Measurements from ENCODE around the gene CEP63.

CEP63 gene

DNA sequence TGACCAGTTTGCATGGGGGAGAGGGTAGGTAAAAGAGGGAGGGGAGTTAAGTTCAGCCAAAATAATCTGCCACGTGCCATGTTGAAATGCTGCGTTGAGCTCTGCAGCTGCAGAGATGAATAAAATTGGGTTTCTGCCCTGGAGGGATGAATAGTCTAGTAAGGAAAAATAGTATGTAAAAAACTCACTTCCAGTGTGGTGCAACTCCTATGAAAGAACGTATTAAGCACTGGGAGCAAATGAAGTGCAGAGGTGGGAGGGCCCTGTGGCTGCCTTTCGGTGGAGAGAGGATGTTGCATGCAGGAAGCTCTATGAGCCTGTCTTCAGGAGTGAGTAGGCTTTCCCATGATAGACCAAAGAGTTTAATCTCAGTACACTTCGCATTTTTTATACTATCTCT lies 8.6 kb downstream of the CEP63 start:
- no peak overlapping the region for H4K8ac ChIP-seq (ENCODE audit: low read depth, low read length)
- no peak overlapping the region for H3K9ac ChIP-seq (ENCODE audit: low read depth, low read length, poor library complexity)
- H4K91ac ChIP-seq (ENCODE audit: low read depth, low read length, poor library complexity), result no peak overlapping the region
- H3K36me3 ChIP-seq (replicated peaks in 1 of 2; ENCODE audit: control insufficient read depth in 2 of 2, insufficient read depth in 2 of 2, low read length in 2 of 2), result peaks cover 0 to 17% of the 10 kb centered on the region in 2 donors
- H3K4me1 ChIP-seq (ENCODE audit: control insufficient read depth in 2 of 2, insufficient read depth in 1 of 2, low read depth in 1 of 2, low read length in 2 of 2), result no peaks in the 10 kb centered on the region
- peaks cover 0 to 7% of the 10 kb centered on the region in 2 donors for H3K9me3 ChIP-seq (replicated peaks in 1 of 2; ENCODE audit: control insufficient read depth in 2 of 2, insufficient read depth in 1 of 2, low read depth in 1 of 2, low read length in 2 of 2)
- H3K23ac ChIP-seq (ENCODE audit: low read depth, low read length, poor library complexity), result no peak overlapping the region
- no peaks in the 10 kb centered on the region for H3K27me3 ChIP-seq (ENCODE audit: control insufficient read depth in 3 of 3, insufficient read depth in 3 of 3, low read depth in 1 of 3, low read length in 3 of 3)
- no CpG with 5 or more reads among the region's 5 CpGs for WGBS, 2 donors (ENCODE audit: extremely low coverage in 2 of 2, insufficient read length in 2 of 2, insufficient replicate concordance in 1 of 2)
- no peak for DNase-seq (ENCODE audit: low spot score)
- H3K18ac ChIP-seq (ENCODE audit: low read length), result no peak overlapping the region
- H2AK5ac ChIP-seq (ENCODE audit: low read depth, low read length), result no peak overlapping the region
- no peak overlapping the region for H2AFZ ChIP-seq (ENCODE audit: low read length)
- no peak overlapping the region for H3K4me3 ChIP-seq (ENCODE audit: low read length in 2 of 2)
- no peak overlapping the region for H3K4me2 ChIP-seq (ENCODE audit: insufficient read depth, low read length, poor library complexity, severe bottlenecking)
- H3K79me1 ChIP-seq (ENCODE audit: low read depth, low read length), result no peaks in the 10 kb centered on the region
- H2BK12ac ChIP-seq (ENCODE audit: low read length), result no peak overlapping the region
- H3K27ac ChIP-seq (replicated peaks; ENCODE audit: low read length), result no peak overlapping the region
- H3K4ac ChIP-seq (ENCODE audit: low read length), result no peak overlapping the region
- no peak overlapping the region for H2BK15ac ChIP-seq (ENCODE audit: low read length)
- no peak overlapping the region for H3K14ac ChIP-seq (ENCODE audit: low read length)
- H2BK5ac ChIP-seq (ENCODE audit: low read length), result no peak overlapping the region
- H2BK120ac ChIP-seq (ENCODE audit: low read depth, low read length), result no peak overlapping the region

DNA sequence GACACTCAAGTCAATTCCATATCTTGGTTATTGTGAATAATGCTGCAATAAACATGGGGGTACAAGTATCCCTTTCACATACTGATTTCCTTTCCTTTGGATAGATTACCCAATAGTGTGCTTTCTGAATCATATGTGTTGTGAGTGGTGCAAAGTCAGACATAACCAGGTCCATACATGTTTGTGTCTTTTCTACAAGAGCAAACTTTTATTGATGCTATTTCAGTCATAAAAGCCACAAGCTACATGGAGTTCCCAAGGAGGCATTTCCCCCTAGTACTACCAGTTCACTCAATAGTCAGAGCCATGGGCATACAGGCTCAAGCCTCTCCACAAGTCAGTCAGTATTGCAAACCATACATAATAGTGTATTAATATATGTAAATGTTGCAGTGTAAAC lies 10.1 kb downstream of the CEP63 start:
- no peak overlapping the region for H3K27ac ChIP-seq (replicated peaks; ENCODE audit: low read length)
- no peak for DNase-seq (ENCODE audit: low spot score)

DNA sequence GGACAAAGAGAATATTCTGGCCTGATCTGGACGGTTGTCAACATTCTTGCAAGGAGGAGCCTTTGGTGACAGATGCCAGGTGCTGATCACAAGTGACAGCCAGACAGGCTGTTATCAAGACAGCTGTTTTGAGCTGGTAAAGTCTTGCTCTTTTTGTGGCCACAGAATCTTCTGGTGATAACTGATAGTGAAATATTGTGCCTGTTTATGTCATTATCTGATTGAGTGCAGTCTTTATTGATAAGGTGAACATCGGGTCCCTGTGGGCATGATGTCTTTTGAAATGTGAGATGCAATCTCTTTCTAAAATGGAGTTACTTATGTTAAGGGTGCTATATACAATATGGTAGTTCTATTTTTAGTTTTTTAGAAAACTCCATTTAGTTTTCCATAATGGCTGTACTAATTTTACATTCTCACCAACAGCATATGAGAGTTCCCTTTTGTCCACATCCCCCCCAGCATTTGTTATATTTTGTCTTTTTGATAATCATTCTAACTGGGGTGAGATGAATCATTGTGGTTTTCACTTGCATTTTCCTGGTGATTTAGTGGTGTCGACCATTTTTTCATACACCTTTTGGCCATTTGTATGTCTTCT lies 10.7 kb downstream of the CEP63 start:
- Histone ChIP-seq H2BK12ac (ENCODE audit: low read length) (no peak overlapping the region), H2AFZ (ENCODE audit: low read length) (no peak overlapping the region), H3K36me3 (replicated peaks in 1 of 2; ENCODE audit: control insufficient read depth in 2 of 2, insufficient read depth in 2 of 2, low read length in 2 of 2) (peaks cover 0 to 17% of the 10 kb centered on the region in 2 donors), H3K4me2 (ENCODE audit: insufficient read depth, low read length, poor library complexity, severe bottlenecking) (no peak overlapping the region), H3K27ac (replicated peaks; ENCODE audit: low read length) (no peak overlapping the region), H3K79me1 (ENCODE audit: low read depth, low read length) (no peaks in the 10 kb centered on the region), H4K8ac (ENCODE audit: low read depth, low read length) (no peak overlapping the region), H2AK5ac (ENCODE audit: low read depth, low read length) (no peak overlapping the region), H3K9me3 (replicated peaks in 1 of 2; ENCODE audit: control insufficient read depth in 2 of 2, insufficient read depth in 1 of 2, low read depth in 1 of 2, low read length in 2 of 2) (peaks cover 0 to 2% of the 10 kb centered on the region in 2 donors), H2BK5ac (ENCODE audit: low read length) (no peak overlapping the region), H3K23ac (ENCODE audit: low read depth, low read length, poor library complexity) (no peak overlapping the region), H3K4me1 (ENCODE audit: control insufficient read depth in 2 of 2, insufficient read depth in 1 of 2, low read depth in 1 of 2, low read length in 2 of 2) (no peaks in the 10 kb centered on the region), H3K27me3 (ENCODE audit: control insufficient read depth in 3 of 3, insufficient read depth in 3 of 3, low read depth in 1 of 3, low read length in 3 of 3) (no peaks in the 10 kb centered on the region), H3K18ac (ENCODE audit: low read length) (no peak overlapping the region), H4K91ac (ENCODE audit: low read depth, low read length, poor library complexity) (no peak overlapping the region), H3K4me3 (ENCODE audit: low read length in 2 of 2) (no peak overlapping the region), H3K14ac (ENCODE audit: low read length) (no peak overlapping the region), H2BK15ac (ENCODE audit: low read length) (no peak overlapping the region), H2BK120ac (ENCODE audit: low read depth, low read length) (no peak overlapping the region), H3K9ac (ENCODE audit: low read depth, low read length, poor library complexity) (no peak overlapping the region), H3K4ac (ENCODE audit: low read length) (no peak overlapping the region)
- no peak for DNase-seq (ENCODE audit: low spot score)
- no CpG with 5 or more reads among the region's 3 CpGs for whole genome bisulfite sequencing, 2 donors (ENCODE audit: extremely low coverage in 2 of 2, insufficient read length in 2 of 2, insufficient replicate concordance in 1 of 2)

More for the DNA sequence above, 10.1 kb downstream of the CEP63 start:
- Histone ChIP-seq H3K9ac (ENCODE audit: low read depth, low read length, poor library complexity) (no peak overlapping the region), H2BK5ac (ENCODE audit: low read length) (no peak overlapping the region), H3K14ac (ENCODE audit: low read length) (no peak overlapping the region), H3K4me3 (ENCODE audit: low read length in 2 of 2) (no peak overlapping the region), H2BK15ac (ENCODE audit: low read length) (no peak overlapping the region), H3K4ac (ENCODE audit: low read length) (no peak overlapping the region), H2BK12ac (ENCODE audit: low read length) (no peak overlapping the region), H3K4me2 (ENCODE audit: insufficient read depth, low read length, poor library complexity, severe bottlenecking) (no peak overlapping the region), H2AK5ac (ENCODE audit: low read depth, low read length) (no peak overlapping the region), H2BK120ac (ENCODE audit: low read depth, low read length) (no peak overlapping the region), H3K18ac (ENCODE audit: low read length) (no peak overlapping the region), H3K23ac (ENCODE audit: low read depth, low read length, poor library complexity) (no peak overlapping the region), H3K79me1 (ENCODE audit: low read depth, low read length) (no peaks in the 10 kb centered on the region), H4K8ac (ENCODE audit: low read depth, low read length) (no peak overlapping the region), H3K36me3 (replicated peaks in 1 of 2; ENCODE audit: control insufficient read depth in 2 of 2, insufficient read depth in 2 of 2, low read length in 2 of 2) (peaks cover 0 to 17% of the 10 kb centered on the region in 2 donors), H3K27me3 (ENCODE audit: control insufficient read depth in 3 of 3, insufficient read depth in 3 of 3, low read depth in 1 of 3, low read length in 3 of 3) (no peaks in the 10 kb centered on the region), H3K4me1 (ENCODE audit: control insufficient read depth in 2 of 2, insufficient read depth in 1 of 2, low read depth in 1 of 2, low read length in 2 of 2) (no peaks in the 10 kb centered on the region), H3K9me3 (replicated peaks in 1 of 2; ENCODE audit: control insufficient read depth in 2 of 2, insufficient read depth in 1 of 2, low read depth in 1 of 2, low read length in 2 of 2) (peaks cover 0 to 4% of the 10 kb centered on the region in 2 donors), H4K91ac (ENCODE audit: low read depth, low read length, poor library complexity) (no peak overlapping the region), H2AFZ (ENCODE audit: low read length) (no peak overlapping the region)

DNA sequence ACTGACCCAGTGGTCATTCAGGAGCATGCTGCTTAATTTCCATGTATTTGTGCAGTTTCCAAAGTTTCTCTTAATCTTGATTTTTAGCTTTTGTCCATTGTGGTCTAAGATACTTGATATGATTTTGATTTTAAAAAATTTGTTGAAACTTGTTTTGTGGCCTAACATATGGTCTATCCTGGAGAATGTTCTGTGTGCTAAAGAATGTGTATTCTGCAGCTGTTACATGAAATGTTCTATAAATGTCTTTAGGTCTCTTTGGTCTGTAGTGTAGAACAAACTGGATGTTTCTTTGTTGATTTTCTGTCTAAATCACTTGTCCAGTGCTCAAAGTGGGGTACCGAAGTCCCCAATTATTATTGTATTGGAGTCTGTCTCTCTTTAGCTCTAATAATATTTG lies 17.4 kb downstream of the CEP63 start:
- no peak overlapping the region for H3K4me3 ChIP-seq (ENCODE audit: low read length in 2 of 2)
- no peaks in the 10 kb centered on the region for H3K4me1 ChIP-seq (ENCODE audit: control insufficient read depth in 2 of 2, insufficient read depth in 1 of 2, low read depth in 1 of 2, low read length in 2 of 2)
- H3K27ac ChIP-seq (replicated peaks; ENCODE audit: low read length), result no peak overlapping the region
- no peak overlapping the region for H2AK5ac ChIP-seq (ENCODE audit: low read depth, low read length)
- no CpG with 5 or more reads among the region's 1 CpG for WGBS, 2 donors (ENCODE audit: extremely low coverage in 2 of 2, insufficient read length in 2 of 2, insufficient replicate concordance in 1 of 2)
- no peak overlapping the region for H3K9ac ChIP-seq (ENCODE audit: low read depth, low read length, poor library complexity)
- DNase-seq (ENCODE audit: low spot score), result no peak
- no peaks in the 10 kb centered on the region for H3K27me3 ChIP-seq (ENCODE audit: control insufficient read depth in 3 of 3, insufficient read depth in 3 of 3, low read depth in 1 of 3, low read length in 3 of 3)
- no peaks in the 10 kb centered on the region for H3K79me1 ChIP-seq (ENCODE audit: low read depth, low read length)
- H3K4me2 ChIP-seq (ENCODE audit: insufficient read depth, low read length, poor library complexity, severe bottlenecking), result no peak overlapping the region
- H3K9me3 ChIP-seq (replicated peaks in 1 of 2; ENCODE audit: control insufficient read depth in 2 of 2, insufficient read depth in 1 of 2, low read depth in 1 of 2, low read length in 2 of 2), result peaks cover 0 to 26% of the 10 kb centered on the region in 2 donors
- peaks cover 0 to 24% of the 10 kb centered on the region in 2 donors for H3K36me3 ChIP-seq (replicated peaks in 1 of 2; ENCODE audit: control insufficient read depth in 2 of 2, insufficient read depth in 2 of 2, low read length in 2 of 2)
- H2BK5ac ChIP-seq (ENCODE audit: low read length), result no peak overlapping the region
- no peak overlapping the region for H3K23ac ChIP-seq (ENCODE audit: low read depth, low read length, poor library complexity)
- no peak overlapping the region for H4K91ac ChIP-seq (ENCODE audit: low read depth, low read length, poor library complexity)
- H2AFZ ChIP-seq (ENCODE audit: low read length), result no peak overlapping the region
- no peak overlapping the region for H2BK12ac ChIP-seq (ENCODE audit: low read length)
- H2BK15ac ChIP-seq (ENCODE audit: low read length), result no peak overlapping the region
- H3K4ac ChIP-seq (ENCODE audit: low read length), result no peak overlapping the region
- H3K14ac ChIP-seq (ENCODE audit: low read length), result no peak overlapping the region
- no peak overlapping the region for H2BK120ac ChIP-seq (ENCODE audit: low read depth, low read length)
- no peak overlapping the region for H4K8ac ChIP-seq (ENCODE audit: low read depth, low read length)
- no peak overlapping the region for H3K18ac ChIP-seq (ENCODE audit: low read length)

All from neuronal stem cell (in vitro differentiated cells).